Cardiac fibroblast (primary cell): ENCODE measurements around the gene GKN2.
"Not testable (repeated sequence)": the region's sequence is repeated elsewhere in the genome, so short reads cannot be mapped to it uniquely, and the experiment has no call there.

Experiments
- DNase-seq, 2 donors: peaks; one replicate each; pipeline versions ENCODE4 v3.0.0 to v3.0.0-alpha.2; 2010; ENCODE audit warnings: low read depth in 2 of 2
- H3K4me3 ChIP-seq, 2 donors: replicated peaks in 1 of 2; 1 replicate in 1 of 2; 2 replicates in 1 of 2; pipeline ENCODE4 v1.5.1; 2011; ENCODE audit warnings: low read depth in 2 of 2, low read length in 2 of 2, mild to moderate bottlenecking in 2 of 2, moderate library complexity in 1 of 2
- CTCF ChIP-seq: IDR thresholded peaks from one replicate; pipeline ENCODE4 v1.5.1; 2011; ENCODE audit warnings: low read depth, mild to moderate bottlenecking, low read length, inconsistent platforms

The GKN2 gene

GRCh38 chr2:68968221-68968620 lies 15.5 kb upstream of the GKN2 start:
- H3K4me3 ChIP-seq: no peak overlapping the region
- no peak for TF ChIP-seq CTCF
- no peak for DNase-seq

- DNase-seq: no peak
- no peak for TF ChIP-seq CTCF
- no peak overlapping the region for H3K4me3 ChIP-seq
Observed at GRCh38 chr2:68964282-68964681, 11.6 kb upstream of the GKN2 start.

GRCh38 chr2:68961380-68961779 lies 8.7 kb upstream of the GKN2 start:
- H3K4me3 ChIP-seq: no peak overlapping the region
- TF ChIP-seq CTCF: no peak
- DNase-seq: no peak

GRCh38 chr2:68959001-68959400 lies 6.3 kb upstream of the GKN2 start:
- TF ChIP-seq CTCF: no peak
- H3K4me3 ChIP-seq: no peak overlapping the region
- no peak for DNase-seq

GRCh38 chr2:68955432-68955831 lies 2.7 kb upstream of the GKN2 start:
- not testable (repeated sequence) for DNase-seq, H3K4me3 ChIP-seq

- DNase-seq: no peak
- no peak for TF ChIP-seq CTCF
- H3K4me3 ChIP-seq: no peak overlapping the region
Observed at GRCh38 chr2:68951899-68952298, 794 bp downstream of the GKN2 start.

- H3K4me3 ChIP-seq: no peak overlapping the region
- DNase-seq: no peak
- TF ChIP-seq CTCF: no peak
Observed at GRCh38 chr2:68948710-68949109, 4.0 kb downstream of the GKN2 start.
